WTC11 (cell line): Measurements from ENCODE around the gene SLC10A7.

Experiments used
- CBFB ChIP-seq: sonication (generic); formaldehyde crosslinking; IDR thresholded peaks from 2 replicates; pipeline ENCODE4 v1.8.1; 2022; ENCODE audit warnings: mild to moderate bottlenecking, low read depth, missing genetic modification reagents
- CREB1 ChIP-seq: sonication (generic); formaldehyde crosslinking; IDR thresholded peaks from 2 replicates; pipeline ENCODE4 v1.8.0; 2023; ENCODE audit warnings: mild to moderate bottlenecking, missing genetic modification reagents
- MXD4 ChIP-seq: fragments of 250-450 bp; sonication (Bioruptor Pico); IDR thresholded peaks from 2 replicates; pipeline ENCODE4 v1.8.0; 2021; ENCODE audit warnings: mild to moderate bottlenecking, moderate library complexity, borderline replicate concordance
- SP1 ChIP-seq: sonication (generic); formaldehyde crosslinking; conservative IDR thresholded peaks from 2 replicates; pipeline ENCODE4 v1.8.1; 2022; ENCODE audit warnings: missing genetic modification reagents
- ZNF396 ChIP-seq: fragments of 250-450 bp; sonication (Bioruptor Pico); IDR thresholded peaks from 2 replicates; pipeline ENCODE4 v1.8.0; 2021; ENCODE audit warnings: mild to moderate bottlenecking, moderate library complexity, borderline replicate concordance
- TF ChIP-seq, protein P1 (sequence below): fragments of 200-600 bp; IDR thresholded peaks from 2 replicates; pipeline ENCODE4 v1.8.0; 2022; ENCODE audit warnings: antibody characterized with exemption
- TF ChIP-seq, protein P2 (sequence below): sonication (generic); formaldehyde crosslinking; IDR thresholded peaks from 2 replicates; pipeline ENCODE4 v1.8.0; 2022; ENCODE audit warnings: mild to moderate bottlenecking, missing genetic modification reagents
- TF ChIP-seq, protein P3 (sequence below): sonication (generic); formaldehyde crosslinking; IDR thresholded peaks from 2 replicates; pipeline ENCODE4 v1.8.1; 2023; ENCODE audit warnings: mild to moderate bottlenecking, missing genetic modification reagents, moderate library complexity
- TF ChIP-seq, protein P4 (sequence below): sonication (generic); formaldehyde crosslinking; IDR thresholded peaks from 2 replicates; pipeline ENCODE4 v1.8.1; 2022; ENCODE audit warnings: mild to moderate bottlenecking, moderate library complexity, missing genetic modification reagents
- TF ChIP-seq, protein P5 (sequence below): sonication (generic); formaldehyde crosslinking; IDR thresholded peaks from 2 replicates; pipeline ENCODE4 v1.8.1; 2022; ENCODE audit warnings: low read depth, mild to moderate bottlenecking, moderate library complexity, missing genetic modification reagents, borderline replicate concordance

DNA sequence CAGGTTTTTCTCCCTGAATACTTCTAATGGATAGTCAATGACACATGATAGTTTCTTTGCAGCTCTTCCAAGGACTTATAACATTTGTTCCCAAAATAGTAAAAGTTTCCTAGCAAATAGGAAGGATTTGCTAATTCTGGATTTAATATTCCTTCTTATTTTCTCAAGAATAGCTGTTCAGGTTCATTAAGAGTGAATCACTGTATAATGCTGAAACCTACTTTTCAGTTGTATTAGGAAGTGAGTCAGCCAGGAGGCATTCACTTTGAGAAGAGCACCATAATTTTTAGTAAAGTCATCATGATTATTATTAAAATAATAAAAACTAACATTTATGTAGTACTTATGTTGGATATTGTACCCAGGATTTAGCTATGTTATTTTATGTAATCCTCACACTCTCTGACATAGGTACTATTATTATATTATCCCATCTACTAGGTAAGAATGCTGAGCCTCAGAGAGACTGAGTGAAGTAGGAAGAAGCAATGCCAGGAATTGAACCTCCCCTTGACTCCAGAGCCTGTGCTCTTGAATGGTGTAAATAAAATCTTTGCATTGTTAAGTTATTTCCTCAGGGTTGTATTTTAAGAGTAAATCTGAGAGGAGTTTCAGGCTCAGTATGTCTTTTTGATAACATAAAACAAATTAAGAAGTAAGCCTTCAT is 192.6 kb downstream of the SLC10A7 start:
- TF ChIP-seq, protein P1, sequence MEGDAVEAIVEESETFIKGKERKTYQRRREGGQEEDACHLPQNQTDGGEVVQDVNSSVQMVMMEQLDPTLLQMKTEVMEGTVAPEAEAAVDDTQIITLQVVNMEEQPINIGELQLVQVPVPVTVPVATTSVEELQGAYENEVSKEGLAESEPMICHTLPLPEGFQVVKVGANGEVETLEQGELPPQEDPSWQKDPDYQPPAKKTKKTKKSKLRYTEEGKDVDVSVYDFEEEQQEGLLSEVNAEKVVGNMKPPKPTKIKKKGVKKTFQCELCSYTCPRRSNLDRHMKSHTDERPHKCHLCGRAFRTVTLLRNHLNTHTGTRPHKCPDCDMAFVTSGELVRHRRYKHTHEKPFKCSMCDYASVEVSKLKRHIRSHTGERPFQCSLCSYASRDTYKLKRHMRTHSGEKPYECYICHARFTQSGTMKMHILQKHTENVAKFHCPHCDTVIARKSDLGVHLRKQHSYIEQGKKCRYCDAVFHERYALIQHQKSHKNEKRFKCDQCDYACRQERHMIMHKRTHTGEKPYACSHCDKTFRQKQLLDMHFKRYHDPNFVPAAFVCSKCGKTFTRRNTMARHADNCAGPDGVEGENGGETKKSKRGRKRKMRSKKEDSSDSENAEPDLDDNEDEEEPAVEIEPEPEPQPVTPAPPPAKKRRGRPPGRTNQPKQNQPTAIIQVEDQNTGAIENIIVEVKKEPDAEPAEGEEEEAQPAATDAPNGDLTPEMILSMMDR = no peak
- no peak for TF ChIP-seq CBFB (CRISPR knock-in tag)
- TF ChIP-seq CREB1 (CRISPR knock-in tag) = no peak
- no peak for TF ChIP-seq SP1 (CRISPR knock-in tag)
- TF ChIP-seq, protein P2, sequence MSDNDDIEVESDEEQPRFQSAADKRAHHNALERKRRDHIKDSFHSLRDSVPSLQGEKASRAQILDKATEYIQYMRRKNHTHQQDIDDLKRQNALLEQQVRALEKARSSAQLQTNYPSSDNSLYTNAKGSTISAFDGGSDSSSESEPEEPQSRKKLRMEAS (CRISPR knock-in tag) = no peak
- no peak for TF ChIP-seq MXD4 (CRISPR knock-in tag)
- no peak for TF ChIP-seq ZNF396 (CRISPR knock-in tag)
- TF ChIP-seq, protein P3, sequence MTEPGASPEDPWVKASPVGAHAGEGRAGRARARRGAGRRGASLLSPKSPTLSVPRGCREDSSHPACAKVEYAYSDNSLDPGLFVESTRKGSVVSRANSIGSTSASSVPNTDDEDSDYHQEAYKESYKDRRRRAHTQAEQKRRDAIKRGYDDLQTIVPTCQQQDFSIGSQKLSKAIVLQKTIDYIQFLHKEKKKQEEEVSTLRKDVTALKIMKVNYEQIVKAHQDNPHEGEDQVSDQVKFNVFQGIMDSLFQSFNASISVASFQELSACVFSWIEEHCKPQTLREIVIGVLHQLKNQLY (CRISPR knock-in tag) = no peak
- TF ChIP-seq, protein P4, sequence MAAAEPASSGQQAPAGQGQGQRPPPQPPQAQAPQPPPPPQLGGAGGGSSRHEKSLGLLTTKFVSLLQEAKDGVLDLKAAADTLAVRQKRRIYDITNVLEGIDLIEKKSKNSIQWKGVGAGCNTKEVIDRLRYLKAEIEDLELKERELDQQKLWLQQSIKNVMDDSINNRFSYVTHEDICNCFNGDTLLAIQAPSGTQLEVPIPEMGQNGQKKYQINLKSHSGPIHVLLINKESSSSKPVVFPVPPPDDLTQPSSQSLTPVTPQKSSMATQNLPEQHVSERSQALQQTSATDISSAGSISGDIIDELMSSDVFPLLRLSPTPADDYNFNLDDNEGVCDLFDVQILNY (CRISPR knock-in tag) = no peak
- TF ChIP-seq, protein P5, sequence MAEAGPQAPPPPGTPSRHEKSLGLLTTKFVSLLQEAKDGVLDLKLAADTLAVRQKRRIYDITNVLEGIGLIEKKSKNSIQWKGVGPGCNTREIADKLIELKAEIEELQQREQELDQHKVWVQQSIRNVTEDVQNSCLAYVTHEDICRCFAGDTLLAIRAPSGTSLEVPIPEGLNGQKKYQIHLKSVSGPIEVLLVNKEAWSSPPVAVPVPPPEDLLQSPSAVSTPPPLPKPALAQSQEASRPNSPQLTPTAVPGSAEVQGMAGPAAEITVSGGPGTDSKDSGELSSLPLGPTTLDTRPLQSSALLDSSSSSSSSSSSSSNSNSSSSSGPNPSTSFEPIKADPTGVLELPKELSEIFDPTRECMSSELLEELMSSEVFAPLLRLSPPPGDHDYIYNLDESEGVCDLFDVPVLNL (CRISPR knock-in tag) = no peak
